Hypothalamus (tissue), 51 donors: ENCODE results near the gene LRIG2.
"Not testable (repeated sequence)": the region's sequence is repeated elsewhere in the genome, so short reads cannot be mapped to it uniquely, and the experiment has no call there.

Source experiments
- DNase-seq, 51 donors: peaks; one replicate each; lab custom pipeline; 2025; lab: John Stamatoyannopoulos, UW

LRIG2 gene

GRCh38 chr1:113123737-113124136, 50.7 kb downstream of the LRIG2 start:
- DNase-seq: peak in 3 of 51 donors; percentile 6 to 11 (median 9)

DNA sequence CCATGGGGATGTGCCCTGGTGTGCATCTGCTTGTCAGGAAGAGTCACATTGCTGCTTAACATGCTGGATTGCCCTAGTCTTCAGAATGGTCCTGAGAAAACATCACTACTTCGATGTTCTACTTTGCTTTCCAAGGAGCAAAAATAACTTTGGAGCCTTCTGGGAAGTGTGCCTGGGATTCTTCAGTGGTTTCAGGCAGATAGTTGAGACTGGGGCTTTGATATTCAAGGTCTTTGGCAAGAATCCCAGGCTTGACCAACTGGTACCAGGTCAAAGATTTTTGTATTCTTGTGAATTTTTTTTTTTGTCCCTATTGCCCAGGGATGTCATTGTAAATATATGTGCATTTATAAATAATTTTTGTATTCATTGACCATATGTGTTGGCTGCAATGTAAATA, 51.4 kb downstream of the LRIG2 start:
- no peak for DNase-seq

GRCh38 chr1:113125517-113125916, 52.5 kb downstream of the LRIG2 start:
- DNase-seq: no peak

- DNase-seq: no peak
Observed at GRCh38 chr1:113126207-113126606, 53.2 kb downstream of the LRIG2 start.

GRCh38 chr1:113128116-113128515, 55.1 kb downstream of the LRIG2 start:
- no peak for DNase-seq

- no peak for DNase-seq
Observed at GRCh38 chr1:113129529-113130185, 56.7 kb downstream of the LRIG2 start.

- DNase-seq: no peak
Observed at GRCh38 chr1:113133038-113133437, 60.0 kb downstream of the LRIG2 start.

GRCh38 chr1:113133759-113134158, 60.8 kb downstream of the LRIG2 start:
- DNase-seq: no peak

- DNase-seq: no peak
Observed at GRCh38 chr1:113135460-113135859, 62.5 kb downstream of the LRIG2 start.

DNA sequence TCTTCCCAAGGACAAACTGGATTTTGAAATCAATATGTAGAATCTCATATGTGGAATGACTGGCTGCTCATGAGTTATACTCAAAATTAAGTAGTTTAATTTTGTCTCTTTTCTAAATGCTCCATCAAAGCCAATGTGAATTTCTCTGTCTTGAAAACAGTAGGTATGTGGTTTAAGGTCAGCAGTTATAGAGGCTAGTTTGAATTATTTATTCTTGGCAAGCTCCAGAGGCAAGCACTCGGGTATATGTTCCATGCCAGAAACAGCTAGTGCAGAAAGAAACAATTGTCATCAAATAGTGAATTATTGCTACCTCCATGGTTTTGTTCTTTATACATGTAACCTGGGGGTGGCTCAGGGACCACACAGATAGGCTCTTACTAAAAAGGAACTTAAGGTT, 63.5 kb downstream of the LRIG2 start:
- DNase-seq: no peak

DNA sequence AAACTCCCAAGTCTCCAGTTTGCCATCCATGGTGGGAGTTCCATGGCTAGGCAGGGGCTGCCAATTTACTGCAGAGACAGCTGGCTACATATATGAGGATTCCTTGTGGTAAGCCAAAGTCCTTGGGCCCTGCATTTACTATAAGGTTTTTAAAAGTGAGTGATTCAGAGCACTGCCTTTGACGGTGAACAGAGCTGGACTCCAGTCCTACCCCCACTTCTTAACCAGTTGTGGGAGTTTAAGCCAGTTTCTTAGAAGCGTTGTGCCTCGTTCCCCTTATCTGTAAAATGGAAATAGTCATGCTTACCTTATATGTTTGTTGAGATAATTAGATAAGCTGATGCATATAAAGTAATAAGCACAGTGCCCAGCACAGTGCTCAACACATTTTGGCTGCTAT, 64.6 kb downstream of the LRIG2 start:
- DNase-seq: no peak

- no peak for DNase-seq
Observed at GRCh38 chr1:113138778-113139177, 65.8 kb downstream of the LRIG2 start.

- DNase-seq: no peak
Observed at GRCh38 chr1:113140176-113140575, 67.2 kb downstream of the LRIG2 start.

- peak in 42 of 51 donors; percentile 2 to 80 (median 40) for DNase-seq
Observed at GRCh38 chr1:113140588-113141446, 67.8 kb downstream of the LRIG2 start.

DNA sequence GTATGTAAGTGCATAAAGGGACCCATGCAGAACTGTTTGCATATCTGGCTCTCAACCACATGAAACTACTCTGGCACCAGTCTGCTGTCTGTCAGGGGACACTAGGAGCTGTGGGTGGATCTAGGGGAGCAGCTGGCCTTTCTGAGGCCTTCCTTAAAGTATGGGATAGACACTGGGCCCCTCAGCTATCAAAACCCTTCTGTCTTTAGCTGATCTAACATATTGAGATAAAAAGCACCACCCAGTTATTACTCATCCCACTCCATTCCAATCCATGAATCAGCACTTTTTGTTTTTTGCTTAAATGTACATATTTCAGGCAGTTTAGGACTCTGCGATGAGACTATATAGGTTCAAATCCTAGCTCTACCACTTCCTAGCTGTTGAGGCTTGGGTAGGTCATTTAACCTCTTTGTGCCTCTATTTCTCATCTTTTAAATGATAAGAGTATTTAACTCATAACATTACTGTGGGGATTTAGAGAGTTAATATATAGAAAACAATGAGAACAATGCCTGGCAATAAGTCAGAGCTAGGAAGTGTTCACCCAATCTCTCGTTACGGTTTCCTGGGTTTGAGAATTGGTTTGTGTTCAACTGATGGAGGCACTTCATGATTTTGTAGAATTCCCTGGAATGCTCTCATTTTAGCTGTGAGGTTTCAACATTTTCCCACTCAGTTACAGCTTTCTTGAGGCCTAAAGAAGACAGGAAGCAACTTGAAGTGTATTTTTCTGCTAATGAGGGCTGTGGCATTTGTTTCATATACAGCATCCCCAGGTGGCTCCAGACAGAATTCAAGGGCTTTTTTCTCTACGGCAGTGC, 68.9 kb downstream of the LRIG2 start:
- DNase-seq: no peak

DNA sequence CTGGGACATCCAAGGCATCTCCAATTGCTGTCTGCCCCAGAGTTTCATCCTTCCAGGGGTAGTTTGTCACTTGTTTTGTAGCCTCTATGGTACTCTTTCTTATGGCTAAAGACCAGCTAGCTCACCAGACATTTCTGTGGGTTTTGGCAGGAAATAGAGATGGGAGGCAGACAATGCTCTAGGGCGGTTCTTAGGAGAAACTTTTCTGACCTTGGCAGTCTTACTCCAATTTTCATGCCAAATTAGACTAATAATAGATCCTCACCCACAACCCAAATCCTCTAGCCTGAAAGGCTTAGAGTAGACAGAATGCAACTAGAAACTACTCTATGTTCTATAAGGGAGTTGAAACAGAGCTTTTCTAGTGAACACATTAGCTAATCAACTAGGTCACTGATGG, 69.8 kb downstream of the LRIG2 start:
- DNase-seq: no peak

DNA sequence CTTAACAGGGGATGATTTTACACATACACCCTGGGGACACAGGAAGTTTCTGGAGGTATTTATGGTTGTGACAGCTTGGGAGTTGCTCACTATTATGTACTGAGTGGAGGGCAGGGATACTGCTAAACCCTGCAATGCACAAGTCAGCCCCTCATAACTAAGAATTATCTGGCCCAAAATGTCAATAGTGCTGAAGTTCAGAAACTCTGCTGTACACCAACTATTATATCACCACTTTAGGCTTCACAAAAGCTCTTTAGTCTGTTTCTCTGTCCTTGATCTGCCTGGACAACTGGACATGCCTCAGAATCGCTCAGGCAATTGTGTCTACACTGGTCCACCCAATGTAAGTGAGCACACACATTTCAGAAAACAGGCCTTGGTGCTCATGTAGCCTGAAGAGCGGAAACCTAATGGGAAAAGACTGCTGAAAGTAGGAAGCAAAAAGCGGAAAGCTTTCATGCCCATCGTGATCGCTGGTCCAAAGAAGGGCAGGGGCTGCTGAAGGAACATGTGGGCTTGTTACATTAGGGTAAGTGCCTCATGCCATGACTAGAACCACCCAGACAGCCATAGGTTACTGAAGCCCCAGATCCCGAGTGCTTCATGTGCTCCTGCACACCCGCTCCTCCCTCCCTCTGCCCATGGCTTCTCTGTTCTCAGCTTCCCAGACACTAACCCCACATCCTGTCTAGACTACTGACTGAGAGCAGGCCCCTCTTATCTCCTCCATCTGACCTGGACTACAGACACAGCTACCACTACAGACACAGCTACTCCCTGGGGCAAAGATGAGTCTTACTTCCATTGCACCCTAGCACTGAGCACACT, 73.5 kb downstream of the LRIG2 start:
- no peak for DNase-seq

DNA sequence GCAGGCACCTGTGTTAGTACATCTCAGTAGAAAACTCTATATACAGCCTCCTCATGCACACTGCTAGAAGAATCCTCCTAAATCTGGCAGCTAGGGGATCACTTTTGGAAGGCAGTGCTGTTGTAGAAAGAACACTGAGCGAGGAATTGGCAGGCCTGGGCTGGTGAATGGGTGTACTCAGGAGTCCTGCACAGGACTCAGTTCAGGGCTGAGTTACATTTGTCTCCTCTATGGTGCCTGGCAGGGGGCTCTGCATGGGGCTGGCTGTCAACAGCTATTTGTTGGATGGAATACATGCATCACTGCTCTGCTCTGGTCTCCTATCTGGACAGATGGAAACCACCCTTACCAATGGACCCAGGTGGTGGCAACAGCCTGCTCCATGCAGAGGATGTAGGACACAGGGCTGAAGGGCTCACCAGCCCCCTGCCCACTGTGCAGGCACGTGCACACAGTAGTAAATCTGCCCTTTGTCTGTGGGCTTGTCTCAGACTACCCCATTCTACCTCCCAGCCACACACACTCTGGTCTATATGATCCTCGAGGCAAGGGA, 74.2 kb downstream of the LRIG2 start:
- no peak for DNase-seq

GRCh38 chr1:113147826-113148225, 74.8 kb downstream of the LRIG2 start:
- no peak for DNase-seq

DNA sequence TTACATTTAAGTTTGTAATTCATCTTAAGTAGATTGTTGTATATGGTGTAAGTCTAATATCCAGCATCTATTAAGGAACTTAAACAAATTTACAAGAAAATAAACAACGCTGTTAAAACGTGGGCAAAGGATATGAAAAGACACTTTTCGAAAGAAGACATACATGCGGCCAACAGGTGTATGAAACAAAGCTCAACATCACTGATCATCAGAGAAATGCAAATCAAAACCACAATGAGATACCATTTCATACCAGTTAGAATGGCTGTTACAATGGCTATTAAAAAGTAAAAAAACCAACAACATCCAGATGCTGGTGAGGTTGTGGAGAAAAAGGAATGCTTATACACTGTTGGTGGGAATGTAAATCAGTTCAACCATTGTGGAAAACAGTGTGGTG, 77.5 kb downstream of the LRIG2 start:
- not testable (repeated sequence) for DNase-seq
